ENCODE measurements around the gene RYR2.

Gene RYR2

DNA sequence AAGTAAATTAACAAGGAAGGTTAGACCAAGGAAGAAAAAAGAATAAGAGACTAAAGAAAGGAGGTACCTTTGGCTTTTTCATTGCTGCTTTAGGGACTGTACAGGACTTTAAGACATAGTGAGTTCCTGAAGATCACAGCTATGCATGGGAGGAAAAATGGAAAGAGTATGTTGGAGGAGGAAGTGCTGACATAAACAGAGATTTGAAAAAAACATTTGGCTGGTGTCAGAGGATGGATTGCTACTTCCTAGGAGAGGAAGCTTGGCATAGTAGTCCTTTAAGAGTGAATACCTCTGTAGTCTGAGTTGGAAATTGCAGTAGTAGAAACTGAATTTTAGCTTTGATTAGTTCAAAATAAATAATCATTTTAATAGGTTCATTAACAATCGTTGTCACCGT, 398.4 kb downstream of the RYR2 start:
- no peaks in the 10 kb centered on the region for H3K9me3 ChIP-seq (ENCODE audit: control insufficient read depth, low read length)
- 83% methylated on average over 2 of the region's 2 CpGs; no CpG with 5 or more reads in 1 of the 2 experiments for WGBS, 2 experiments
- no peaks in the 10 kb centered on the region for H3K4me1 ChIP-seq (ENCODE audit: control insufficient read depth, insufficient read depth, low read length)
- no peaks in the 10 kb centered on the region for H3K27me3 ChIP-seq (ENCODE audit: control insufficient read depth, insufficient read depth, low read length, poor library complexity, severe bottlenecking)
- no peak overlapping the region for H3K4me3 ChIP-seq (ENCODE audit: insufficient read depth, low read depth, low read length)
- no peak overlapping the region for H3K27ac ChIP-seq (ENCODE audit: insufficient read depth, low read depth, low read length, poor library complexity, severe bottlenecking)
- no peaks in the 10 kb centered on the region for H3K36me3 ChIP-seq (ENCODE audit: control insufficient read depth, insufficient read depth, low read length)

DNA sequence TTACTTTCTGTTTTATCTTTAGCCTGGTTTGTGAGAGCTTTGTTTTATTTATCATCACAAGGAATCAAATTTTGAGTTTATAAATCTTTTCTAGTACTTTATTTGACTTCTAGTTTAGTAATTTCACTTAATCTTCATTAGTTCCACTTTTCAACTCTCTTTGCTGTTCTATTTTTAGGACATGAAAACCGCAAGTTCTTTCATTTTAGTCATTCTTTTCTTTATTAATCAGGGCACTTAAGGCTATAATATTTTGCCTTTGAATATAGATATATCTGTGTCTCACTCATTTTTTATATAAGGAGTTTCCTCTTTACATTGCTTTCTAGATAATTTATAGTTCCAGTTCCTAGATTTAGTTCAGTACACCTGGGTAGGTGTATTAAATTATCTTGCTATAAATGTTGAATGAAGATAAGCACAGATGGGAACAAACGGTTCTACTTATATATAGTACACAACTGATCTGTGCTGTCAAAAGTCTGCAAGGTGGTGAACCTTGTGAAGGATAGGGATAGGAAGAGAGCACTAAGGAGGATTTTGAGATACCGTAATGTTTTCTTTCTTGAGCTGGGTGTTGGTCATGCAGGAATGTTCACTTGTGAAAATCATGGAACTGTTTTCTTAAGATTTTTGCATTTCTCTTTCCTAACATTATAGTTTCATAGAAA, 402.3 kb downstream of the RYR2 start:
- Histone ChIP-seq H3K4me3 (ENCODE audit: insufficient read depth, low read depth, low read length) (no peak overlapping the region), H3K9me3 (ENCODE audit: control insufficient read depth, low read length) (no peaks in the 10 kb centered on the region), H3K36me3 (ENCODE audit: control insufficient read depth, insufficient read depth, low read length) (no peaks in the 10 kb centered on the region), H3K27ac (ENCODE audit: insufficient read depth, low read depth, low read length, poor library complexity, severe bottlenecking) (no peak overlapping the region), H3K4me1 (ENCODE audit: control insufficient read depth, insufficient read depth, low read length) (no peaks in the 10 kb centered on the region), H3K27me3 (ENCODE audit: control insufficient read depth, insufficient read depth, low read length, poor library complexity, severe bottlenecking) (no peaks in the 10 kb centered on the region)
- WGBS, 2 experiments: 97 to 100% methylated on average over 1 to 3 of the region's 3 CpGs

DNA sequence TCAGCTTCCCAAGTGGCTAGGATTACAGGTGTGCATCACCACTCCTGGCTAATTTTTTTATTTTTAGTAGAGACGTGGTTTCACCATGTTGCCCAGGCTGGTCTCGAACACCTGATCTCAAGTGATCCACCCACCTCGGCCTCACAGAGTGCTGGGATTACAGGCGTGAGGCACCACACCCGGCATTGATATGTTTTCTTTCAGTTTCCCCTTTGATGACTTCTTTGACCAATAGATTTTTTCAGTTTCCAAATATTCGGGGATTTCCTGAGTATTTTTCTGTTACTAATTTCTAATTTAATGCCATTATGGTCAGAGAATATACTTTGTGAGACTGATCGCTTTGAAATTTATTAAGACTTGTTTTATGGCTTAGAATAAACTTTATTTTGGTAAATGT, 406.1 kb downstream of the RYR2 start:
- Histone ChIP-seq H3K36me3 (ENCODE audit: control insufficient read depth, insufficient read depth, low read length) (no peaks in the 10 kb centered on the region), H3K9me3 (ENCODE audit: control insufficient read depth, low read length) (no peaks in the 10 kb centered on the region), H3K27ac (ENCODE audit: insufficient read depth, low read depth, low read length, poor library complexity, severe bottlenecking) (no peak overlapping the region), H3K4me1 (ENCODE audit: control insufficient read depth, insufficient read depth, low read length) (no peaks in the 10 kb centered on the region), H3K27me3 (ENCODE audit: control insufficient read depth, insufficient read depth, low read length, poor library complexity, severe bottlenecking) (no peaks in the 10 kb centered on the region), H3K4me3 (ENCODE audit: insufficient read depth, low read depth, low read length) (no peak overlapping the region)
- WGBS, 2 experiments: 91 to 96% methylated on average over 6 to 7 of the region's 7 CpGs

DNA sequence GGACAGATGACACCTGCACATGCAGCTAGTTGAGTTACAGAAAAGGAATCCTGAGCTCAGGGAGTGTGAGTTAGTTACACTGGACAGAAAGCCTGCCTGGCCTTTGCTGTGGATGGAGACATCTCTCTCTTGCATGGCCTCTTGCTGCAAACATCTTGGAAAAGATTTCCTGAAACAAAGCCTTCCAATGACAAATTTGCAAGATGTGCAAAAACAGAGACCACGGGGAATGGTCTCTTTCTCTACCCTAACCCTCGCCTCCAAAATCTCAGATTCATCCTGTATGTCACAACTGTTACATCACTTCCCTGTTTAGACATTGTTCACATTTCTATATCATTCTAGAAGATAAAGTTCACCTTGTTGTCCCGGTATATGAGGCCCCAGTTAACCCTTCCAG, 415.6 kb downstream of the RYR2 start:
- H3K4me3 ChIP-seq (ENCODE audit: insufficient read depth, low read depth, low read length): no peak overlapping the region
- no peaks in the 10 kb centered on the region for H3K36me3 ChIP-seq (ENCODE audit: control insufficient read depth, insufficient read depth, low read length)
- no peaks in the 10 kb centered on the region for H3K9me3 ChIP-seq (ENCODE audit: control insufficient read depth, low read length)
- H3K4me1 ChIP-seq (ENCODE audit: control insufficient read depth, insufficient read depth, low read length): no peaks in the 10 kb centered on the region
- H3K27me3 ChIP-seq (ENCODE audit: control insufficient read depth, insufficient read depth, low read length, poor library complexity, severe bottlenecking): no peaks in the 10 kb centered on the region
- 93% methylated on average over 3 of the region's 3 CpGs for WGBS, 2 experiments
- no peak overlapping the region for H3K27ac ChIP-seq (ENCODE audit: insufficient read depth, low read depth, low read length, poor library complexity, severe bottlenecking)

DNA sequence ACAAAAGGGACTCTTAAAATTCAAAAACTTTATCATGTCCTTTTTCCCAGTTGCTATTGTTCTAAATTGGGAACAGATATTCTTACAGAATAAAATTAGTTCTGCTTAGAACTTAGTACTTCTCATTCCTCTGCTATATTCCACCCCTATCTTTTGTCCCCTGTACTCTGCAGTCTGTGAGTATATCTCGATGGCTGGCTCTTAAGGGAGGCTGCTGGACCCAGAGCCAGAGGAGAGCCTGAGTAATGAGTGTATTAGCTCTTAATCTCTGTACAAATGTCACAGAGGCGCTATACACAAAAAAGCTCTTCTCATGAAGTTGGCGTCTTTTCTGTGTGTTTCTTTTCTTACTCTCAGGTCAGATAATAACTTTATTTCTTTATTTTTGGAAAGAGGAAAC, 425.3 kb downstream of the RYR2 start:
- Histone ChIP-seq H3K4me1 (ENCODE audit: control insufficient read depth, insufficient read depth, low read length) (no peaks in the 10 kb centered on the region), H3K4me3 (ENCODE audit: insufficient read depth, low read depth, low read length) (no peak overlapping the region), H3K27ac (ENCODE audit: insufficient read depth, low read depth, low read length, poor library complexity, severe bottlenecking) (no peak overlapping the region), H3K9me3 (ENCODE audit: control insufficient read depth, low read length) (no peaks in the 10 kb centered on the region), H3K27me3 (ENCODE audit: control insufficient read depth, insufficient read depth, low read length, poor library complexity, severe bottlenecking) (no peaks in the 10 kb centered on the region), H3K36me3 (ENCODE audit: control insufficient read depth, insufficient read depth, low read length) (no peaks in the 10 kb centered on the region)
- 57 to 61% methylated on average over 3 of the region's 3 CpGs for WGBS, 2 experiments

DNA sequence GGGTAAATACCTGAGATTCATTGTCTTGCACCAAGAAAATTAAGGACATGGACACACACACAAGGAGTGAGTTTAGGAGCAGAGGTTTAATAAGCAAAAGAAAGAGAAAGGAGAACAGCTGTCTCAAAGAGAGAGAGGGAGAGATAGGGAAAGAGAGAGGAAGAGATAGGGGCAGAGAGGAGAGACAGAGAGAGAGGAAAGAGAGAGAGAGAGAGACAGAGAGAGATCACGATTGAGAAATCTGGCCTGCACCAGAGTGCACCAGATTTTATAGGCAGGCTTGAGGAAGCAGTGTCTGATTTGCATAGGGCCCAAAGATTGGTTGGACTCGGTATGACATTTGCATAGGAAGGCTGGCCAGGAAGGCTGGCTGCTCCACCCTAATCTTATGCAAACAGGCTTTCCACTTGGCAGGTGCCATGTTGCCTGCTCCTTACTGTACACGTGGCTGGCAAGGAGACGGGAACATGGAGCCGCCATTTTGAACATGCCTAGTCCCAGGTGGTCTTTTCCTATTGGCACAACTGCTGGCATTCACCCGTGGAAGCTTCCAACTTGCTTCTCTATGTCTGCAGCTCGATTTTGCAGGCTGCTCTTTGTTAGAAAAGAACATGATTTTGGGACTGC, 428.8 kb downstream of the RYR2 start:
- H3K36me3 ChIP-seq (ENCODE audit: control insufficient read depth, insufficient read depth, low read length): no peaks in the 10 kb centered on the region
- 91 to 92% methylated on average over 7 of the region's 7 CpGs for WGBS, 2 experiments
- H3K27me3 ChIP-seq (ENCODE audit: control insufficient read depth, insufficient read depth, low read length, poor library complexity, severe bottlenecking): no peaks in the 10 kb centered on the region
- H3K27ac ChIP-seq (ENCODE audit: insufficient read depth, low read depth, low read length, poor library complexity, severe bottlenecking): no peak overlapping the region
- H3K4me1 ChIP-seq (ENCODE audit: control insufficient read depth, insufficient read depth, low read length): no peaks in the 10 kb centered on the region
- no peak overlapping the region for H3K4me3 ChIP-seq (ENCODE audit: insufficient read depth, low read depth, low read length)
- H3K9me3 ChIP-seq (ENCODE audit: control insufficient read depth, low read length): no peaks in the 10 kb centered on the region

DNA sequence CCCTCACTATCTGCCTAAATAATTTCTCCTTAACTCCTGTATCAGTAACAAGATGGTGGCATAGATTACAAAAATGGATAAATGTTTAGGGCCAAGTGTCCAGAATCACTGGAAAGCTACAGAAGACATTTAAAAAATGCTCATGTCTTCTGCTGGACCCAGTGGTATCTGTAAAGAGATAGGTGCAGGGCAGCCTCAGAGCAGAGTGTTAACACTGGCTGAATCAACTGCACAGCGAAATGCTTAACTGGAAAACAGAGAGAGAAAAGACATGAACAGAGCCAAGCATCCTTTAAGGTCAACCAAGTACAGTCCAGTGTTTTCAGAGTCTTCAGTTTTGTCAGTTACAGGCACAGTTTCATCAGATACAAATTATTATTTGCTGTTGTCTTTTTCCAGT, 429.4 kb downstream of the RYR2 start:
- no peaks in the 10 kb centered on the region for H3K9me3 ChIP-seq (ENCODE audit: control insufficient read depth, low read length)
- H3K27ac ChIP-seq (ENCODE audit: insufficient read depth, low read depth, low read length, poor library complexity, severe bottlenecking): no peak overlapping the region
- no peak overlapping the region for H3K4me3 ChIP-seq (ENCODE audit: insufficient read depth, low read depth, low read length)
- H3K4me1 ChIP-seq (ENCODE audit: control insufficient read depth, insufficient read depth, low read length): no peaks in the 10 kb centered on the region
- 39 to 47% methylated on average over 1 of the region's 1 CpG for WGBS, 2 experiments
- H3K27me3 ChIP-seq (ENCODE audit: control insufficient read depth, insufficient read depth, low read length, poor library complexity, severe bottlenecking): no peaks in the 10 kb centered on the region
- no peaks in the 10 kb centered on the region for H3K36me3 ChIP-seq (ENCODE audit: control insufficient read depth, insufficient read depth, low read length)

DNA sequence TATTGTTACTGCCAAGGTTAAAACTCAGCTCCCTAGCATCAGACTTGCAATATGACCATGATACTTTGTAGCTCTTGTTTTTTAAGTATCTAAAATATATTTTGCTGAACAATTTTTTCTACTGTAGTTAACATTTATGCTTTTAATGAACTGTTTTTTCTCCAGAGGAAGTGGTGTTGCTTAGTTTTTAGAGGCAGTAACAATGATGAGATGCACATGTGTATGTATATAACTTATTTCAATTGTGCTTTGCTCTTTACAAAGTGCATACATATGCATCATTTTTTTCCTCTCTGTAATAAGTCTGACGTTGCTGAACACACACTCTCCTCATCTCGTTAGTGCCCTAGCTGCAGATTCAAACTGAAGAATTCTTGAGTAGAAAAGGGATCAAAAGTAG, 430.0 kb downstream of the RYR2 start:
- WGBS, 2 experiments: 45 to 80% methylated on average over 2 of the region's 2 CpGs
- Histone ChIP-seq H3K4me1 (ENCODE audit: control insufficient read depth, insufficient read depth, low read length) (no peaks in the 10 kb centered on the region), H3K4me3 (ENCODE audit: insufficient read depth, low read depth, low read length) (no peak overlapping the region), H3K27me3 (ENCODE audit: control insufficient read depth, insufficient read depth, low read length, poor library complexity, severe bottlenecking) (no peaks in the 10 kb centered on the region), H3K9me3 (ENCODE audit: control insufficient read depth, low read length) (no peaks in the 10 kb centered on the region), H3K27ac (ENCODE audit: insufficient read depth, low read depth, low read length, poor library complexity, severe bottlenecking) (no peak overlapping the region), H3K36me3 (ENCODE audit: control insufficient read depth, insufficient read depth, low read length) (no peaks in the 10 kb centered on the region)

DNA sequence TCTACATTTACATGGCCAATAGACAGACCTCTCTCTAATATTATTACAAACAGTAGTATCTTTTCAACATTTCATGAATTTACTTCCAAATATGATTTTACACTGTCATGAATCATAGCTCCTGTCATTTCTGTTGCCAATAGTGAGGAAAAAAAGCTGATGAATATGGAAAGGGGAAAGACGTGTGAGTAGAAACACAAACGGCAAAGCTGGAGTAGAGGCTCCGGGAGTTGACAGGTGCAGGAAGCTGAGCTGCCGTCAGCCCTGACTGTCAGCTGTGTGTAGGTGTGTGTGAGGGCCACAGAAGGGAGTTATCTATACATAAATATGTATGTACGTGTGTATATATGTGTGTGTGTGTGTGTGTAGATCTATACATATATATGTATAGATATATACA, 431.9 kb downstream of the RYR2 start:
- 92 to 93% methylated on average over 4 of the region's 5 CpGs for WGBS, 2 experiments

DNA sequence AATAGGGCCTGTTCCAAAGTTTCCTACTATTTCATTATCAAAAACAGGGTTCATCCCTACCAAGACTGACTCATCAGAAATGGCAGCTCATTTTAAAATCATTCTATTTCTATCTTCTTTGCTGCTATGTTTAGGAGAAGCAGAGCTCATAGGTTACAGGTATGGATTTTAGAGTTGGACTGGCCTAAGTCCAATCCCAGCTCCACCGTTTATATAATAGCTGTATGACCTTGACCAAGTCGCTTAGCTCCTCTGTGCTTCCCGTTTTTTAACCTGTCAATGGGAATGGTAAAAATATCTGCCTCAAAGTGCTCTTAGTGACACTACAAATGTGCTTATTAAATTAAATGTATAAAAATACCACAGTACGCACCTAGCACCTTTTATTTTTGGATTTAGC, 436.1 kb downstream of the RYR2 start:
- Histone ChIP-seq H3K9me3 (ENCODE audit: control insufficient read depth, low read length) (no peaks in the 10 kb centered on the region), H3K4me3 (ENCODE audit: insufficient read depth, low read depth, low read length) (no peak overlapping the region), H3K4me1 (ENCODE audit: control insufficient read depth, insufficient read depth, low read length) (no peaks in the 10 kb centered on the region), H3K36me3 (ENCODE audit: control insufficient read depth, insufficient read depth, low read length) (no peaks in the 10 kb centered on the region), H3K27me3 (ENCODE audit: control insufficient read depth, insufficient read depth, low read length, poor library complexity, severe bottlenecking) (no peaks in the 10 kb centered on the region), H3K27ac (ENCODE audit: insufficient read depth, low read depth, low read length, poor library complexity, severe bottlenecking) (no peak overlapping the region)
- 93 to 95% methylated on average over 3 to 4 of the region's 4 CpGs for WGBS, 2 experiments

More for the DNA sequence above, 431.9 kb downstream of the RYR2 start:
- no peaks in the 10 kb centered on the region for H3K36me3 ChIP-seq (ENCODE audit: control insufficient read depth, insufficient read depth, low read length)
- no peak overlapping the region for H3K27ac ChIP-seq (ENCODE audit: insufficient read depth, low read depth, low read length, poor library complexity, severe bottlenecking)
- H3K4me3 ChIP-seq (ENCODE audit: insufficient read depth, low read depth, low read length): no peak overlapping the region
- no peaks in the 10 kb centered on the region for H3K27me3 ChIP-seq (ENCODE audit: control insufficient read depth, insufficient read depth, low read length, poor library complexity, severe bottlenecking)
- H3K4me1 ChIP-seq (ENCODE audit: control insufficient read depth, insufficient read depth, low read length): no peaks in the 10 kb centered on the region
- H3K9me3 ChIP-seq (ENCODE audit: control insufficient read depth, low read length): no peaks in the 10 kb centered on the region
